DMS 273 (cell line): ENCODE data around the gene SAMD4A.
A peak's percentile ranks its signal among the peaks of the same experiment; 100 is the strongest.
"Not testable (repeated sequence)": the region's sequence is repeated elsewhere in the genome, so short reads cannot be mapped to it uniquely, and the experiment has no call there.

Experiments
- DNase-seq: peaks from one replicate; lab custom pipeline; 2025; ENCODE audit not compliant: unreplicated experiment; lab: John Stamatoyannopoulos, UW

Gene SAMD4A

DNA sequence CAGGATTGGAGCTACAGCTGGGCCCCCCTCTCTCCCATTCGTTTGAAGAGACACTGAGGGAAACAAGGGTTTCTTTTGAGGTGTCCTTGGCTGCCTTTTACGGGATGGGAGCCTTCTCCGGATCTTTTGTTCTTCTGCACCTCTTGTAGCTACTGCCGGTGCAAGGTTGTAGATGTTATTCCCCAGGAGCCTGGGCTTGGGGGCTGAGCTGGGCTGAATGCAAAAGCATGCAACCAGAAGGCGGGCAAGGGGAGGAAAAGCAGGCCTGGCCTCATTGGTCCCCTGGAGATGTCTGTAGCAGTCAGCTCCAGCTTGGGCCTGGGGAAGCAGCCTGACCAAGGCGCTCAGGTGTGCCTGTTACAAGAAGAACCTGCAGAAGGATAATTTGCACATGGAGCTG lies 225.4 kb downstream of the SAMD4A start:
- DNase-seq: no peak

DNA sequence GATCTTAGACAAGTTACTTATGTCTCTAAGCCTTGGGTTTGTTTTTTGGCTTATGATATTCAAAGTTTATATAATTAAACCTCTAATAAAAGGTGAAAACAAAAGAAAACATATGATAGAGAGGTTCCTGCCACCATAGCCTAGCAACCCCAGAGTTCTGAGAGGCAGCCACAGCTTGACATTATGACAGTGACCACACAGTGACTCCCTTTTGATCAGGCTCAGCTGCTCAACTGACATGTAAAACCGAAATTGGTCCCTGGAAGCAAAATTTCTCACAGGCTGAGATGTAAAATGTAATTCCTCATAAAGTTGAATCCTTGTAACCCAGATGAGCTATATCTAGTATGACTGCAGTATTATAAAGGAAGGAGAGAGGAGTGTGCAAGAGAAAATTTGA lies 227.2 kb downstream of the SAMD4A start:
- DNase-seq: no peak

GRCh38 chr14:54794796-54795195 lies 227.9 kb downstream of the SAMD4A start:
- no peak for DNase-seq

- DNase-seq: no peak
Observed at GRCh38 chr14:54796961-54797360, 230.0 kb downstream of the SAMD4A start.

DNA sequence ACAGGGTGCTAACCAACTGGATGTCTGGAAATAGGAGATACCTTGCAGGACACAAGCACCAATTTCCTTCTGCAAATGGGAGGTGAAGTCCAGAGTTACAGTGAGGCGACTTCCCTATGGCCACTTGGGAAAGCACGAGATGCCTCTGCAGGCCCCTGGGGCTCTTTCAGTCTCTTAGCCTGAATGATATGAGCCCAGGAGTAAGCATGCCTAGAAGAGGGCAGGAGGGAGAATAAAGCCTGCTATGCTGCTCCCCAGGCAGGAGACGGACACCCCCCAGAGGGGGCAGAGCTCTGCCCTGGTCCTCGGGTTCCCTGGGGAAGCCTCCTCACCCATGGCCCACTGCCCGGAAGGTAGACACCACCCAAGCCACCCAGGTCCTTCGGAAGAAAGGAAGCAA lies 230.6 kb downstream of the SAMD4A start:
- DNase-seq: no peak

DNA sequence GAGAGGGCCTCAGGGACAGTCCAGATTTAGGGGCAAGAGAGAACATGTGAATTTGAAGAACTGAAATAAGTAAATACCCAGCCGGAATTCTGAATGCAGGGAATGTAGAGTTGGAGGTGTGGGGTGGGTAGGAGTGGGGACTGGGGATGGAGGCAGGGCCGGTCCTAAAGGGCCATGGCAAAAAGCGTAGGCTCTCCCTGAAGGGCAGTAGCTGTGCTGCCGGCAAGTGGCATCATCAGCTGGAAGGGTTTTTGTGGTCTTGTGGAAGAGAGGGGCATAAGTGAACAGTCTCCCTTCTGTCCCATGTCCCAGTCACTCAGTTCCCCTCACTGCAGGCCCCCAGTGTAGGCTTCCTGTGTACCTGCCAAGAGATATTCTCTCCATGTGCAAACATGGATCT lies 231.1 kb downstream of the SAMD4A start:
- no peak for DNase-seq

- DNase-seq: no peak
Observed at GRCh38 chr14:54798465-54799124, 231.7 kb downstream of the SAMD4A start.

- DNase-seq: not testable (repeated sequence)
Observed at GRCh38 chr14:54801482-54801881, 234.6 kb downstream of the SAMD4A start.

DNA sequence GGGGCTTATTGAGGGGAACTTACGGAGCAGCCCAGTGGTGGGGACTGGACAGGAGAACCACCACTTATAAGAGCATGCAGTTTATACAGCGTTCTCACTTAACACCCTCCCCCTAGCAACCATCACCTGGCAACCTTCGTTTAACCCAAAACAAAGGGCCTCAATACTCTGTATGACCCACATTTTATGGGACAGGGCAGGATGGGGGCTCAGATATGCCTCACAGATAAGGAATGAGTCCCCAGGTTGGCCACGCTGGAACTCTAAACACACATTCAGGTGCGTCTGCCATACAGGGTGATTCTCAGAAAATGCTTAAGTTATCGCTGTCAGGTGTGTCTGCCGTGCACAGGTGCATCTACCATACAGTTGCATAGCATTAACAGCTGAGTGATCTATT lies 236.5 kb downstream of the SAMD4A start:
- no peak for DNase-seq

GRCh38 chr14:54803926-54804537 lies 237.1 kb downstream of the SAMD4A start:
- no peak for DNase-seq

- peak; percentile 25 for DNase-seq
Observed at GRCh38 chr14:54804538-54805041, 237.7 kb downstream of the SAMD4A start.

DNA sequence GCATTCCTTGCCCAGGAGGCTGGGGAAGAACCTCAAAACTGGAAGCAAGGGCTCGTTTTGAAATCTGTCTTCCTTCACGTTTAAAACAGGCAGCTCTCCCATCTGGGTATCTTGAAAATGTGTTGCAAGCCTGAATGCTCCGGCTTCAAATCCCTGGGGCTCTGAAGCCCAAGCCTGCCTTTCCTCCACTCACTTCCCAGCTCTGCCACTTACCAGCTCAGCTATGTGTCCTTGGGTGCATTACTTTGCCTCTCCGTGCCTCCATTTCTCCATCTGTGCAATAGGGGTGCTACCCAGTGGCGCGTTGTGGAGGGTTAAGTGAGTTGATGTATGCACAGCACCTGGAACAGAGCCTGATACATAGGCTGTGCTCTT lies 238.1 kb downstream of the SAMD4A start:
- no peak for DNase-seq

DNA sequence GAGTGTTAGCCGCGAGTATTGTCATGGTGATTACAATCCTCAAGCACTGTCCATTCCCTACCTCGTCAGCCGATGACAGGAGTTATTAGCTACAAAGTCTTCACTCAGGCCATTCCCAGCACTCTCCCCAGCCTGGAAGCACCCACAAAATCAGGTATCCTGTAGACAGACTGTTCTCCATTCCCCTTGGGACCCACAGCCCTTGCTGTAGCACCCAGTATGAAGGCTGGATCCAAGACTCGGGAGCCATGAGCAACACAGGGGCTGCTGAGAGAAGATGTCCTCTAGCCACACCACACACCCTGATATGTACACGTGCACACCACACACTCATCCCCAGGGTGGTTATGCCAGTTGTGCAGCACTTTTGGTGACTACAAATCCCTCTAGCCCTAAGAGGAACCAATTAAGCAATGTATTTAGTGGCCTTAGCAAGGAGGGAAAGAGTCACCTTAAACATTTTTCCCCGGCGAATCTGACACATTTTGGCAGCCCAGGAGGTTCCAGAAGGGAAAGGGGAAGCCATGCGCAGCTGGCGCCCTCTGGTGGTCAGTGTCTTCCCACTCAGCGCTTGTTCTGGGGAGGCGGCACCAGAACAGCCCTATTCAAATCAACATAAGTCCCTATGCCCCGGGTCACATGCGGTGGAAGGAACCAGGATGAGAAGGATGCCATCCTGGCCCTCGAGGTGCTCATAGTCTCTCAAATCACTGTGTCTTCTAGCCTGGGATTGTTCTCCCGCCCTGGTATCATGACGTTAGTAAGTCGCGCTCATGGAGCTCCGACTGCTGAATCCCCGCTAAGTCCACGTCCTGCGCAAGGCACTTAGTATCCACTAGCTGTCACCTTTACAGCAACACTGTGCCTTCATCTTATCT lies 238.8 kb downstream of the SAMD4A start:
- peak; percentile 94 for DNase-seq

GRCh38 chr14:54806616-54807015 lies 239.7 kb downstream of the SAMD4A start:
- no peak for DNase-seq

- no peak for DNase-seq
Observed at GRCh38 chr14:54807428-54807827, 240.5 kb downstream of the SAMD4A start.

DNA sequence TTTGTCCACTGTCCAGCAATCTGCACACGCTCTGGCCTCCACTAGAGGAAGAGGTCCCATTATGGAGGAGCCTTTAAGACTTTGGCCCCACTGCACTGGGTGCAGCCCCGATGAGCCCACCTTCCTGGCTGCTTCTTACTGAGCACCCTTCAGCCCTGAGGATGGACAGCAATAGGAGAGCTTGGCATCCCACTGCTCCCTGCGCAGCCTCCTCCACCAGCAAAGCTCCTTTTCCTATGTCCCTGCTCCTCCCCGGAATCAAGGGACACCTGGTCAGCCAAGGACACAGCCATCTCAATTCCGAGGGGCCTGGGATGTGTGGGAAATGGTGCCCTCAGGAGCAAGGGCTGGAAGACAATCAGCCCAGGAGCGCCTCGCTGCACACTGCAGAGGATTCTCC lies 241.0 kb downstream of the SAMD4A start:
- DNase-seq: no peak

DNA sequence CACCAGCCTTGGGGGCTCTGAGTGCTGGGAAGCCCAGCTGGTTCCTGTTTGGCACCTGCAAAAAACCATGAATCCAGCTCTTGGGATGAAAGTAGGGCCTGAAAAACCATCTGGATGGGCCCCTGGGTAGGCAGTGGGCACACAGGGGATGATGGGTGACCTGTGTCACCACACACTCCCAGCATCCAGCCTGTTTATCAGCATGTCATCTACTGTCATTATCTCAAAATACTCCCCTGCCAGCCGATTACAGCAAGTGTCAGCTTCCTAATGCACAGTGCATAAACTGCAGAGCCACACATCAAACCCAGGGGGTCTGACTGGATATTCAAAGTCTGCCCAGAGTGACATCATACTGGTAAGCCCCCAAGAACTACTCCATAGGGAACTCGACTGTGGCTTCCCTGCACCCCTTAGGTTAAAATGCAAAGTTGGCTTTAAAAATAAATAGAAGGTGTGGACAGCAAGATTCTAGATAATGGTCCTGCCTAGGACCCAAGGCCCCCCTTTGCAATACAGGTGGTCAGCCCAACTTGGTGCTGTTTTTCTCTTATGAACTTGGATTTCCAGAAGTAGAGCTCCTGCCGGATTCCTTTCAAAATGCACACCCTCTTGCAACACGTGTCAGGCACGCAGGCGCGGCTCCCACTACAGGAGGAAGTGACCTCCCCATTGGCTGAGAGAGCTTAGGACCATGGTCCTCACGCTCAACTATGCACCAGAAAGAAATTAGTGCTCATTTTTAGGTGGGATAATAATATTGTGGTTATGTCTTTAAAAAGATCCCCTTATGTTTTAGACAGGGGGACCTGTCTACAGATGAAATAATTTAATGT lies 241.6 kb downstream of the SAMD4A start:
- no peak for DNase-seq

- no peak for DNase-seq
Observed at GRCh38 chr14:54809767-54810166, 242.8 kb downstream of the SAMD4A start.

- DNase-seq: no peak
Observed at GRCh38 chr14:54812617-54813016, 245.7 kb downstream of the SAMD4A start.

DNA sequence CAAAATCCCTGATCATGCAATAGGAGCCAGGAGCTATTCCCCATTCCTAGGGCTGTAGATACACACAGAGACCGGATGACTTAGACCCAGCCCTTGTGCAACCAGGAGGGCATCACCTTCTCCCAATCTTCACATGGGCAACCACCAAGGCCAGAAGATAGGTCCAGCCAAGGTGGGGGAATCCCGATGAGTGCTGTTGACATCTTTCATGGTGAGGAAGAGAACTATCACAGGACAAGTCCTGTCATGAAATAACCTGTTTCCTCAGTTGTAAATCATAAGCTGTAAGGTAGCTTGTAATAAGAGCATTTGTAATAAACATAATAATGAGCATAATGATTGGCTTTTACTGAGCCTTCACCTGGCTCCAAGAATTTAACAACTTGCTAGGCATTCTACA lies 246.2 kb downstream of the SAMD4A start:
- no peak for DNase-seq

GRCh38 chr14:54814076-54814475 lies 247.1 kb downstream of the SAMD4A start:
- DNase-seq: peak; percentile 41
